ENCODE measurements around the gene USP17L22.
"Not testable (repeated sequence)": the region's sequence is repeated elsewhere in the genome, so short reads cannot be mapped to it uniquely, and the experiment has no call there.

Gene USP17L22

DNA sequence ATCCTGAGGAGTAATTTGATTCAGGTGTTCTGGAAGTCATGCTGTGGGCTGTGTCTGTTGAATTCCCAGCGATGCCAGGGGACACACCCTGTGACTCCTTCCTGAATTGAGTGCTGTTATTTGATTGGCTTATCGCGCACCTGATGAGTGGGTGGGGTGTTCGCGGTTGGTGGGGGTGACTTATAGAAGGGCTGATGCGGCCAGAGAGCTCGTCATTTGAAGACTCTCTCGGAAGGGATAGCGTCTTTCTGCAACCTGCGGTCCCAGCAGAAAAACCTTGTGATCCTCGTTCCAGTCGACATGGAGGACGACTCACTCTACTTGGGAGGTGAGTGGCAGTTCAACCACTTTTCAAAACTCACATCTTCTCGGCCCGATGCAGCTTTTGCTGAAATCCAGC is at the start of gene USP17L22:
TSS of gene USP17L22 (plus strand) at position 301 of the 400 bp plus-strand sequence. CDS start at position 301, 0 bp downstream.
- DNase-seq = not testable (repeated sequence)

DNA sequence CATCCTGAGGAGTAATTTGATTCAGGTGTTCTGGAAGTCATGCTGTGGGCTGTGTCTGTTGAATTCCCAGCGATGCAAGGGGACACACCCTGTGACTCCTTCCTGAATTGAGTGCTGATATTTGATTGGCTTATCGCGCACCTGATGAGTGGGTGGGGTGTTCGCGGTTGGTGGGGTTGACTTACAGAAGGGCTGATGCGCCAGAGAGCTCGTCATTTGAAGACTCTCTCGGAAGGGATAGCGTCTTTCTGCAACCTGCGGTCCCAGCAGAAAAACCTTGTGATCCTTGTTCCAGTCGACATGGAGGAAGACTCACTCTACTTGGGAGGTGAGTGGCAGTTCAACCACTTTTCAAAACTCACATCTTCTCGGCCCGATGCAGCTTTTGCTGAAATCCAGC is 47.6 kb upstream of the USP17L22 start, which contains the start of gene USP17L12:
TSS of gene USP17L12 (plus strand) at position 301 of the 400 bp plus-strand sequence. CDS start at position 301, 0 bp downstream.
- not testable (repeated sequence) for DNase-seq

GRCh38 chr4:9224596-9224995 is 42.8 kb upstream of the USP17L22 start, which contains the start of gene USP17L13:
Gene USP17L13, plus strand, starts transcription at chr4:9224896. Its CDS starts 0 bp downstream, at chr4:9224896.
- DNase-seq = not testable (repeated sequence)

GRCh38 chr4:9230249-9230648 is 37.2 kb upstream of the USP17L22 start:
- DNase-seq = not testable (repeated sequence)

GRCh38 chr4:9234085-9234484 is 33.3 kb upstream of the USP17L22 start, which contains the start of gene USP17L15:
Gene USP17L15, plus strand, starts transcription at chr4:9234385. Its CDS starts 0 bp downstream, at chr4:9234385.
- DNase-seq = not testable (repeated sequence)

DNA sequence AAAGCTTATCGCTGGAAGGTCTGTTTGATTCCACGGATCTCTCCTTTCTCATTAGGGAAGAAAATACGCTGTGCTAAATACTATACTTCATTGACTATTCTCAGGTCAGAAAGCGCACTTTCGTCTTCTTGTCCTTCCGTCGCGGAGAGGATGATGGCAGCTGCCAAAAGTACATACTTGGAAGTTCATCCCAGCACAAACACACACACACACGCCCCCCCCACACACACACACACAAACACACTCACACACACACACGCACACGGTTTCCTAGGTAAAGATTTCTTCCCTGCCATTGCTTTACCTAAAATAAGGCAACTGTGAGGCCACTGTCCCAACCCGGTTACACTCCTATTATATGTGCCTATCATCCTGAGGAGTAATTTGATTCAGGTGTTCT is 29.0 kb upstream of the USP17L22 start:
- not testable (repeated sequence) for DNase-seq

DNA sequence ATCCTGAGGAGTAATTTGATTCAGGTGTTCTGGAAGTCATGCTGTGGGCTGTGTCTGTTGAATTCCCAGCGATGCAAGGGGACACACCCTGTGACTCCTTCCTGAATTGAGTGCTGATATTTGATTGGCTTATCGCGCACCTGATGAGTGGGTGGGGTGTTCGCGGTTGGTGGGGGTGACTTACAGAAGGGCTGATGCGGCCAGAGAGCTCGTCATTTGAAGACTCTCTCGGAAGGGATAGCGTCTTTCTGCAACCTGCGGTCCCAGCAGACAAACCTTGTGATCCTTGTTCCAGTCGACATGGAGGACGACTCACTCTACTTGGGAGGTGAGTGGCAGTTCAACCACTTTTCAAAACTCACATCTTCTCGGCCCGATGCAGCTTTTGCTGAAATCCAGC is 23.8 kb upstream of the USP17L22 start, which contains the start of gene USP17L17:
TSS of gene USP17L17 (plus strand) at position 301 of the 400 bp plus-strand sequence. CDS start at position 301, 0 bp downstream.
- DNase-seq = not testable (repeated sequence)

GRCh38 chr4:9247953-9248680 is 19.3 kb upstream of the USP17L22 start, which contains the start of gene USP17L18:
Gene USP17L18, plus strand, starts transcription at chr4:9248630. Its CDS starts 0 bp downstream, at chr4:9248630.
- not testable (repeated sequence) for DNase-seq

- not testable (repeated sequence) for DNase-seq
These were observed 14.3 kb upstream of the USP17L22 start, which contains the start of gene USP17L19 for GRCh38 chr4:9253078-9253477. Gene USP17L19, plus strand, starts transcription at chr4:9253378. Its CDS starts 0 bp downstream, at chr4:9253378.

- DNase-seq = not testable (repeated sequence)
These were observed 9.6 kb upstream of the USP17L22 start, which contains the start of gene USP17L20 for GRCh38 chr4:9257824-9258223. Gene USP17L20, plus strand, starts transcription at chr4:9258124. Its CDS starts 0 bp downstream, at chr4:9258124.

GRCh38 chr4:9262572-9262971 is 4.8 kb upstream of the USP17L22 start, which contains the start of gene USP17L21:
Gene USP17L21, plus strand, starts transcription at chr4:9262872. Its CDS starts 0 bp downstream, at chr4:9262872.
- DNase-seq = not testable (repeated sequence)

DNA sequence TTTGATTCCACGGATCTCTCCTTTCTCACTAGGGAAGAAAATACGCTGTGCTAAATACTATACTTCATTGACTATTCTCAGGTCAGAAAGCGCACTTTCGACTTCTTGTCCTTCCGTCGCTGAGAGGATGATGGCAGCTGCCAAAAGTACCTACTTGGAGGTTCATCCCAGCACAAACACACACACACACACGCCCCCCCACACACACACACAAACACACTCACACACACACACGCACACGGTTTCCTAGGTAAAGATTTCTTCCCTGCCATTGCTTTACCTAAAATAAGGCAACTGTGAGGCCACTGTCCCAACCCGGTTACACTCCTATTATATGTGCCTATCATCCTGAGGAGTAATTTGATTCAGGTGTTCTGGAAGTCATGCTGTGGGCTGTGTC is 4.3 kb downstream of the USP17L22 start:
- not testable (repeated sequence) for DNase-seq

Measured in NCI-H524 treated with DMSO at 0.1 percent for 48 hours (cell line).